Mammary epithelial cell (primary cell): ENCODE results near the gene SRRD.

ENCODE experiments used
- EZH2 ChIP-seq: IDR thresholded peaks from 2 replicates; pipeline ENCODE4 v1.6.1; 2012; ENCODE audit warnings: low read length, inconsistent platforms, borderline replicate concordance
- TF ChIP-seq, protein P1 (sequence below), 2 donors: IDR thresholded peaks in 1 of 2; conservative IDR thresholded peaks in 1 of 2; 2 replicates each; pipeline ENCODE4 v1.5.1; 2011 to 2012; ENCODE audit warnings: inconsistent platforms in 2 of 2, low read length in 2 of 2, mild to moderate bottlenecking in 2 of 2, control low read depth in 1 of 2, low read depth in 1 of 2; ENCODE audit not compliant: insufficient read depth in 1 of 2; ENCODE audit errors: extremely low read depth in 1 of 2

DNA sequence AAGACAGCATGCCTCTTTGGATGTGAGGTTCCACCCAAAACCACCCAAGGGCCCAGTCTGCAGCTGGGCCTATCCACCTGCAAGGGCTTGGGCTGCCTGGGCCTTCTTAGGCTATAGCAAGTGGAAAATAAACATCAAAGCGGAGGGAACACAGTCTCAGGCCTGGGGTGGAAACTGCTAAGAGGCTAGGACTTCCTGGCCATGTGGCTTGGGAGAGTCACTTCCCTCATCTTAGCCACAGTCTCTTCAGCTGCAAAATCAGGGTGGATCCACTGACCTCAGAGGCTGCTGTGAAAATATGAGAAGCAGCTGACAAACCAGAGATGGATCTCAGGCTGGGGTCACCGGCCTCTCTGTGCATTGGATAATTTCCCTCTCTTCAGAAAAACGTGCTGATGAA, 59.2 kb downstream of the SRRD start:
- TF ChIP-seq, protein P1, sequence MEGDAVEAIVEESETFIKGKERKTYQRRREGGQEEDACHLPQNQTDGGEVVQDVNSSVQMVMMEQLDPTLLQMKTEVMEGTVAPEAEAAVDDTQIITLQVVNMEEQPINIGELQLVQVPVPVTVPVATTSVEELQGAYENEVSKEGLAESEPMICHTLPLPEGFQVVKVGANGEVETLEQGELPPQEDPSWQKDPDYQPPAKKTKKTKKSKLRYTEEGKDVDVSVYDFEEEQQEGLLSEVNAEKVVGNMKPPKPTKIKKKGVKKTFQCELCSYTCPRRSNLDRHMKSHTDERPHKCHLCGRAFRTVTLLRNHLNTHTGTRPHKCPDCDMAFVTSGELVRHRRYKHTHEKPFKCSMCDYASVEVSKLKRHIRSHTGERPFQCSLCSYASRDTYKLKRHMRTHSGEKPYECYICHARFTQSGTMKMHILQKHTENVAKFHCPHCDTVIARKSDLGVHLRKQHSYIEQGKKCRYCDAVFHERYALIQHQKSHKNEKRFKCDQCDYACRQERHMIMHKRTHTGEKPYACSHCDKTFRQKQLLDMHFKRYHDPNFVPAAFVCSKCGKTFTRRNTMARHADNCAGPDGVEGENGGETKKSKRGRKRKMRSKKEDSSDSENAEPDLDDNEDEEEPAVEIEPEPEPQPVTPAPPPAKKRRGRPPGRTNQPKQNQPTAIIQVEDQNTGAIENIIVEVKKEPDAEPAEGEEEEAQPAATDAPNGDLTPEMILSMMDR (conservative IDR thresholded peaks at IDR 0.05 in 1 of 2, IDR thresholded peaks at IDR 0.05 in 1 of 2; ENCODE audit: extremely low read depth in 1 of 2, insufficient read depth in 1 of 2, low read depth in 1 of 2, low read length in 2 of 2), result no peak
- no peak for TF ChIP-seq EZH2
